ENCODE data around the gene KIFC3. TPM values are rescaled to one million over a fixed set of nuclear protein-coding genes. Genes with fewer than 3 reads are reported as not detected.

KIFC3 gene
- total and polyA plus RNA-seq, 2 of the 13 experiments (the other 11 are each of a cell fraction or from before 2014, with no cell fraction given), result 42.1 to 45.3 TPM

DNA sequence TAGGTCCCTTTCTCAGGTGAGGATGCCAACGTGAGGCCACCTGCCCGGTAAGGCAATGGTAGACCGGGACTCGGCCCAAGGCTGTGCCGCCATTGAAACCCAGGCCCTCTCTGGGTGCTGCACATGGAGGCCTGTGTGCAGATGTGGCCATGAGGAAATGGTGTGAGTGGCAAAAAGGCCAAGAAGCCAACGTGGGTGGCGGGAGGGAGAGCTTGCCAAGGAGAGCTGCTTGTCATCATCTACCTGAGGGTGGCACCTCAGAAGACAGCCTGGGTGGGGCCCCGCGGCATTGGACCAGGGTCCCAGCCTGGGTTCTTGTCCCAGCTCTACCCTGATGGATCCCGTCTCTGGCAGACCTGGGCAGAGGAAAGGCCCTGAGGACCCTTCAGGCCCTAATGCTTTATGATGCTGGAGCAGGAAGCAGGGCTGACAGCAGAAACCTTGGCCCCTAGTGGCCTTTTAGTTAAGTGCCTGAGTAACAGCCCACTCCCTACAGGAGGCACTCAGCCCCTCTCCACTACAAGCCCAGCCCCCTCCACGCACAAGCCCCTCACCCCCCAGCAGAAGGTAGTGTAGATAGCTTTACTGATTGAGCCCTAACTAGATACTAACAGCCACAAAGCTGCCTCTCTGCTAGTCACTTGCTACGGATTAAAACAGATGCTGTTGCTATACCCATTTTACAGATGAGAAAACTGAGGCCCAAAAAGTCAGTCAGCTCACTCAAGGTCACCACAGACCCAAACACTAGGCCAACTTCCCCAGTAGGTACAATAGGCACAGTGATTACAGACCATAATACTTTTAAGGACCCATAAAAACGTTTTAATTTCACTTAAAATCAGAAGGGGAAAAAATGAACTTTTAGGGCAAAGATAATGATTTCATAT lies 26.2 kb upstream of the KIFC3 start (continued):
- TF ChIP-seq, protein P1, sequence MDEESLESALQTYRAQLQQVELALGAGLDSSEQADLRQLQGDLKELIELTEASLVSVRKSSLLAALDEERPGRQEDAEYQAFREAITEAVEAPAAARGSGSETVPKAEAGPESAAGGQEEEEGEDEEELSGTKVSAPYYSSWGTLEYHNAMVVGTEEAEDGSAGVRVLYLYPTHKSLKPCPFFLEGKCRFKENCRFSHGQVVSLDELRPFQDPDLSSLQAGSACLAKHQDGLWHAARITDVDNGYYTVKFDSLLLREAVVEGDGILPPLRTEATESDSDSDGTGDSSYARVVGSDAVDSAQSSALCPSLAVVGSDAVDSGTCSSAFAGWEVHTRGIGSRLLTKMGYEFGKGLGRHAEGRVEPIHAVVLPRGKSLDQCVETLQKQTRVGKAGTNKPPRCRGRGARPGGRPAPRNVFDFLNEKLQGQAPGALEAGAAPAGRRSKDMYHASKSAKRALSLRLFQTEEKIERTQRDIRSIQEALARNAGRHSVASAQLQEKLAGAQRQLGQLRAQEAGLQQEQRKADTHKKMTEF (CRISPR knock-in tag; IDR thresholded peaks at IDR 0.05), result no peak
- TF ChIP-seq TBP (CRISPR knock-in tag; IDR thresholded peaks at IDR 0.05), result no peak
- TF ChIP-seq GTF2F1 (IDR thresholded peaks at IDR 0.05; ENCODE audit: low read length), result no peak
- no peak for TF ChIP-seq PRDM15 (CRISPR knock-in tag; IDR thresholded peaks at IDR 0.05)
- no peak for TF ChIP-seq ZNF230 (CRISPR knock-in tag; IDR thresholded peaks at IDR 0.05)
- TF ChIP-seq KDM4B (CRISPR knock-in tag; IDR thresholded peaks at IDR 0.05), result no peak
- no peak for TF ChIP-seq HES4 (CRISPR knock-in tag; IDR thresholded peaks at IDR 0.05; ENCODE audit: borderline replicate concordance)
- no peak for TF ChIP-seq GZF1 (CRISPR knock-in tag; IDR thresholded peaks at IDR 0.05)
- no peak for TF ChIP-seq ZNF17 (CRISPR knock-in tag; IDR thresholded peaks at IDR 0.05)
- no peak for TF ChIP-seq ATF7 (IDR thresholded peaks at IDR 0.05)
- no peak for TF ChIP-seq ATF7 (CRISPR knock-in tag; IDR thresholded peaks at IDR 0.05)
- TF ChIP-seq GLI4 (CRISPR knock-in tag; IDR thresholded peaks at IDR 0.05; ENCODE audit: borderline replicate concordance), result no peak
- TF ChIP-seq ELF1 (CRISPR knock-in tag; IDR thresholded peaks at IDR 0.05), result no peak
- TF ChIP-seq ATAD3A (CRISPR knock-in tag; IDR thresholded peaks at IDR 0.05), result no peak
- no peak for TF ChIP-seq CC2D1A (CRISPR knock-in tag; IDR thresholded peaks at IDR 0.05)
- no peak for TF ChIP-seq SRSF4 (IDR thresholded peaks at IDR 0.05; ENCODE audit: low read depth, low read length, poor library complexity, severe bottlenecking)
- TF ChIP-seq NCOA2 (CRISPR knock-in tag; IDR thresholded peaks at IDR 0.05), result no peak
- TF ChIP-seq NCOA5 (CRISPR knock-in tag; IDR thresholded peaks at IDR 0.05), result no peak
- no peak for TF ChIP-seq FOSL1 (CRISPR knock-in tag; IDR thresholded peaks at IDR 0.05; ENCODE audit: borderline replicate concordance)
- TF ChIP-seq SUZ12 (IDR thresholded peaks at IDR 0.05; ENCODE audit: low read depth, low read length), result no peak
- no peak for TF ChIP-seq ZNF891 (CRISPR knock-in tag; IDR thresholded peaks at IDR 0.05)
- TF ChIP-seq, protein P2, sequence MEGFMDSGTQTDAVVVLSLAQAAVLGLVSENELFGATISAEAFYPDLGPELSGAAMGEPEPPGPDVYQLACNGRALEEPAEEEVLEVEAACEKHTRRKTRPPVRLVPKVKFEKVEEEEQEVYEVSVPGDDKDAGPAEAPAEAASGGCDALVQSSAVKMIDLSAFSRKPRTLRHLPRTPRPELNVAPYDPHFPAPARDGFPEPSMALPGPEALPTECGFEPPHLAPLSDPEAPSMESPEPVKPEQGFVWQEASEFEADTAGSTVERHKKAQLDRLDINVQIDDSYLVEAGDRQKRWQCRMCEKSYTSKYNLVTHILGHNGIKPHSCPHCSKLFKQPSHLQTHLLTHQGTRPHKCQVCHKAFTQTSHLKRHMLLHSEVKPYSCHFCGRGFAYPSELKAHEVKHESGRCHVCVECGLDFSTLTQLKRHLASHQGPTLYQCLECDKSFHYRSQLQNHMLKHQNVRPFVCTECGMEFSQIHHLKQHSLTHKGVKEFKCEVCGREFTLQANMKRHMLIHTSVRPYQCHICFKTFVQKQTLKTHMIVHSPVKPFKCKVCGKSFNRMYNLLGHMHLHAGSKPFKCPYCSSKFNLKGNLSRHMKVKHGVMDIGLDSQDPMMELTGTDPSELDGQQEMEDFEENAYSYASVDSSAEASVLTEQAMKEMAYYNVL (CRISPR knock-in tag; IDR thresholded peaks at IDR 0.05; ENCODE audit: borderline replicate concordance), result 0 out of 2 replicates have a peak, but pooled peaks have one; percentile 30
- no peak for TF ChIP-seq ZNF841 (CRISPR knock-in tag; IDR thresholded peaks at IDR 0.05; ENCODE audit: borderline replicate concordance)

Data from HepG2 (cell line).